HepG2 (cell line): Measurements from ENCODE around the gene GNRH2. TPM values are rescaled to one million over a fixed set of nuclear protein-coding genes. Genes with fewer than 3 reads are reported as not detected.

Experiments
- BORCS8-MEF2B ChIP-seq: sonication (generic); formaldehyde crosslinking; IDR thresholded peaks from 2 replicates; pipeline ENCODE4 v1.8.0; 2022; ENCODE audit warnings: mild to moderate bottlenecking, missing genetic modification reagents
- CHD4 ChIP-seq: fragments of 200-600 bp; sonication (generic); IDR thresholded peaks from 2 replicates; pipeline ENCODE4 v1.7.0; 2017; ENCODE audit warnings: mild to moderate bottlenecking, low read length, borderline replicate concordance
- MAF1 ChIP-seq: sonication (generic); formaldehyde crosslinking; IDR thresholded peaks from 2 replicates; pipeline ENCODE4 v1.5.0; 2020; ENCODE audit warnings: missing genetic modification reagents, borderline replicate concordance
- PAX8 ChIP-seq: sonication (generic); formaldehyde crosslinking; IDR thresholded peaks from 2 replicates; pipeline ENCODE4 v1.8.0; 2022; ENCODE audit warnings: mild to moderate bottlenecking, missing genetic modification reagents, borderline replicate concordance
- PHF8 ChIP-seq: sonication (generic); formaldehyde crosslinking; IDR thresholded peaks from 2 replicates; pipeline ENCODE4 v1.5.0; 2020; ENCODE audit warnings: missing genetic modification reagents
- RFXAP ChIP-seq: sonication (generic); formaldehyde crosslinking; IDR thresholded peaks from 2 replicates; pipeline ENCODE4 v1.4.0; 2020; ENCODE audit warnings: missing genetic modification reagents, borderline replicate concordance
- SRSF1 ChIP-seq: fragments of 200-400 bp; formaldehyde crosslinking; optimal IDR thresholded peaks from 2 replicates; pipeline ENCODE3; 2017; ENCODE audit warnings: mild to moderate bottlenecking, low read depth, low read length, moderate library complexity
- TGIF2 ChIP-seq: IDR thresholded peaks from 2 replicates; pipeline ENCODE4 v1.6.1; 2016; ENCODE audit warnings: control low read depth, missing compliant biosample characterization
- XBP1 ChIP-seq: sonication (generic); formaldehyde crosslinking; IDR thresholded peaks from 2 replicates; pipeline ENCODE4 v1.5.0; 2020; ENCODE audit warnings: missing genetic modification reagents
- XRCC5 ChIP-seq: fragments of 200-400 bp; formaldehyde crosslinking; optimal IDR thresholded peaks from 2 replicates; pipeline ENCODE3; 2017; ENCODE audit warnings: mild to moderate bottlenecking, low read length
- ZFP90 ChIP-seq: sonication (generic); formaldehyde crosslinking; IDR thresholded peaks from 2 replicates; pipeline ENCODE4 v1.8.0; 2022; ENCODE audit warnings: missing genetic modification reagents, mild to moderate bottlenecking, inconsistent platforms, borderline replicate concordance
- ZNF281 ChIP-seq: sonication (generic); formaldehyde crosslinking; IDR thresholded peaks from 2 replicates; pipeline ENCODE4 v1.4.0; 2020; ENCODE audit warnings: missing genetic modification reagents, borderline replicate concordance
- ZNF501 ChIP-seq: sonication (generic); formaldehyde crosslinking; IDR thresholded peaks from 2 replicates; pipeline ENCODE4 v1.5.1; 2020; ENCODE audit warnings: mild to moderate bottlenecking, moderate library complexity, missing genetic modification reagents
- ZNF512 ChIP-seq: sonication (generic); formaldehyde crosslinking; IDR thresholded peaks from 2 replicates; pipeline ENCODE4 v1.4.0; 2020; ENCODE audit warnings: mild to moderate bottlenecking, missing genetic modification reagents
- ZNF569 ChIP-seq: sonication (generic); formaldehyde crosslinking; IDR thresholded peaks from 2 replicates; pipeline ENCODE4 v1.5.0; 2020; ENCODE audit warnings: mild to moderate bottlenecking, missing genetic modification reagents, moderate library complexity, borderline replicate concordance
- ZNF747 ChIP-seq: sonication (generic); formaldehyde crosslinking; IDR thresholded peaks from 2 replicates; pipeline ENCODE4 v1.8.1; 2023; ENCODE audit warnings: missing genetic modification reagents, mild to moderate bottlenecking, borderline replicate concordance
- ZNF784 ChIP-seq: sonication (generic); formaldehyde crosslinking; IDR thresholded peaks from 2 replicates; pipeline ENCODE4 v1.5.1; 2020; ENCODE audit warnings: missing genetic modification reagents, mild to moderate bottlenecking, borderline replicate concordance
- ZSCAN30 ChIP-seq: sonication (generic); formaldehyde crosslinking; IDR thresholded peaks from 2 replicates; pipeline ENCODE4 v1.5.0; 2020; ENCODE audit warnings: mild to moderate bottlenecking, missing genetic modification reagents
- polyA plus RNA-seq, 8 experiments: library from polyadenylated mRNA; depleted of rRNA in 3 of 8; stranded (reverse) in 7 of 8; unstranded in 1 of 8; fragments of >200 nt; fragmentation: Illumina TruSeq in 4 of 8; extraction: Trizol in 4 of 8; gene quantifications; 2 replicates each; pipeline versions ENCODE4 v1.2.1 to v1.2.3, GENCODE V29; 2011 to 2016; ENCODE audit warnings: low read depth in 4 of 8, missing spikeins in 1 of 8, mixed read lengths in 1 of 8; ENCODE audit not compliant: insufficient read depth in 1 of 8
- total RNA-seq, 5 experiments: library from RNA; depleted of rRNA; stranded (reverse); fragments of >200 nt; fragmentation: Illumina TruSeq; extraction: Trizol; gene quantifications; 2 replicates each; pipeline ENCODE4 v1.2.3, GENCODE V29; 2016; ENCODE audit warnings: low read depth in 1 of 5
- TF ChIP-seq, protein P1 (sequence below): IDR thresholded peaks from 2 replicates; pipeline ENCODE4 v1.6.1; 2012; ENCODE audit warnings: inconsistent platforms
- TF ChIP-seq, protein P2 (sequence below): sonication (generic); formaldehyde crosslinking; IDR thresholded peaks from 2 replicates; pipeline ENCODE4 v1.5.0; 2020; ENCODE audit warnings: missing genetic modification reagents

GNRH2 gene
- total and polyA plus RNA-seq, 2 of the 13 experiments (the other 11 are each of a cell fraction or from before 2014, with no cell fraction given): 0.28 TPM; not detected in 1

GRCh38 chr20:3082955-3083952, 39.8 kb downstream of the GNRH2 start (continued):
- TF ChIP-seq RFXAP (CRISPR knock-in tag) (peak; percentile 42; the same call in 1 of the 2 replicates), ZNF747 (CRISPR knock-in tag) (no peak), PAX8 (CRISPR knock-in tag) (no peak), PHF8 (CRISPR knock-in tag) (peak; percentile 4; the same call in 1 of the 2 replicates), XBP1 (CRISPR knock-in tag) (no peak), MAF1 (CRISPR knock-in tag) (no peak), TGIF2 (CRISPR knock-in tag) (no peak), ZNF281 (CRISPR knock-in tag) (no peak), ZNF569 (CRISPR knock-in tag) (no peak), ZNF512 (CRISPR knock-in tag) (no peak), ZNF784 (CRISPR knock-in tag) (no peak), ZSCAN30 (CRISPR knock-in tag) (no peak), SRSF1 (no peak), BORCS8-MEF2B (CRISPR knock-in tag) (no peak), ZFP90 (no peak), CHD4 (no peak), XRCC5 (peak; percentile 13), ZNF501 (CRISPR knock-in tag) (0 out of 2 replicates have a peak, but pooled peaks have one; percentile 24)
- TF ChIP-seq, protein P1, sequence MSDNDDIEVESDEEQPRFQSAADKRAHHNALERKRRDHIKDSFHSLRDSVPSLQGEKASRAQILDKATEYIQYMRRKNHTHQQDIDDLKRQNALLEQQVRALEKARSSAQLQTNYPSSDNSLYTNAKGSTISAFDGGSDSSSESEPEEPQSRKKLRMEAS: peak; percentile 44; the same call in 1 of the 2 replicates
- TF ChIP-seq, protein P2, sequence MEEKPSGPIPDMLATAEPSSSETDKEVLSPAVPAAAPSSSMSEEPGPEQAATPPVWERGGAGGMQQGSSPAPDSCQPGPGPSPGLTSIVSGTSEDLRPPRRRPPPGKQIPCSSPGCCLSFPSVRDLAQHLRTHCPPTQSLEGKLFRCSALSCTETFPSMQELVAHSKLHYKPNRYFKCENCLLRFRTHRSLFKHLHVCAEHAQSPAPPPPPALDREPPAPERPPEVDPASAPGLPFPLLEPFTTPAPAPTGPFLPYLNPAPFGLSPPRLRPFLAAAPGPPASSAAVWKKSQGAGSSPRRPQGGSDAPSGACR: no peak
